GM18907 (cell line): ENCODE data around the gene SPEF1.

Experiments used
- ATAC-seq: cut with Tn5 transposase; IDR thresholded peaks from one replicate; pipeline ENCODE4 v1.9.1; 2021; ENCODE audit warnings: mild to moderate bottlenecking, moderate library complexity; ENCODE audit not compliant: unreplicated experiment

SPEF1 gene

DNA sequence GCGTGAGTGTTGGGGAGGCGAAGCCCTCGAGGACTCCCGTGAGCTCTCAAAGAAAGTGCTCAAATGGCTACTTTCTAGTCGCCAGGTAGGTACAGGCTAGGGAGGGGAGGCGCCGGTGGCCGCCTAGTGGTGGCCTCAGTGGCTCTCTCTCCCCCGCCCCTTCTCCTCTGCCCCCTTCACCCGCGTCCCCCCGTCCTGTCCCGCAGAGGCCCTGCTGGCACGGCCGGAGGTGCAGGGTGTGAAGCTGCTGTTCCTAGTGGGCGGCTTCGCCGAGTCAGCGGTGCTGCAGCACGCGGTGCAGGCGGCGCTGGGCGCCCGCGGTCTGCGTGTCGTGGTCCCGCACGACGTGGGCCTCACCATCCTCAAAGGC is 30.0 kb downstream of the SPEF1 start:
- no peak for ATAC-seq

DNA sequence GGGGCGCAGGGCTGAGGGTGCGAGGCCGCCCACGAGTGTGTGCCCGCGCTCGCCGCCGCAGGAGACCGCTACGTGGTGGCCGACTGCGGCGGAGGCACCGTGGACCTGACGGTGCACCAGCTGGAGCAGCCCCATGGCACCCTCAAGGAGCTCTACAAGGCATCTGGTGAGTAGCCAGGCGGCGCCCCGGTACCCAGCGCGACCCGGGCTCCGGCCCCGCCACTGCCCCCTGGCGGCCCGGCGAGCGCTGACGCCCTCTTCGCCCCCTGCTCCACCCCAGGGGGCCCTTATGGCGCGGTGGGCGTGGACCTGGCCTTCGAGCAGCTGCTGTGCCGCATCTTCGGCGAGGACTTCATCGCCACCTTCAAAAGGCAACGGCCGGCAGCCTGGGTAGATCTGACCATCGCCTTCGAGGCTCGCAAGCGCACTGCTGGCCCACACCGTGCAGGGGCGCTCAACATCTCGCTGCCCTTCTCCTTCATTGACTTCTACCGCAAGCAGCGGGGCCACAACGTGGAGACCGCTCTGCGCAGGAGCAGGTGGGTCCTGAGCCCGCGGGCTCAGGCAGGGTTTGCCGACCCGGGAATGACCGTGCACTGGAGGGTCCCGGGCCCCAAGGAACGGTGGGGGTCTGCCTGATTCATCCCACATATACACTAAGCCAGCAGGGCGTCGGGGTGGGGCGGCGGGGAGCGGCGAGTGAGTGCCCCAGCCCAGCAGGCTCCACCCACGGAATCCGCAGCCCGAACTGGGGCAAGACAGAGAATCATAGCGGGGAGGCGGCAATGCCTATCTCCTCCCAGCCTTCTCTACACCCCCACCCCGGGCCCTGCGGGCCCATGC is 31.3 kb downstream of the SPEF1 start:
- ATAC-seq = no peak

GRCh38 chr20:3749087-3749688 is 32.1 kb downstream of the SPEF1 start:
- no peak for ATAC-seq

DNA sequence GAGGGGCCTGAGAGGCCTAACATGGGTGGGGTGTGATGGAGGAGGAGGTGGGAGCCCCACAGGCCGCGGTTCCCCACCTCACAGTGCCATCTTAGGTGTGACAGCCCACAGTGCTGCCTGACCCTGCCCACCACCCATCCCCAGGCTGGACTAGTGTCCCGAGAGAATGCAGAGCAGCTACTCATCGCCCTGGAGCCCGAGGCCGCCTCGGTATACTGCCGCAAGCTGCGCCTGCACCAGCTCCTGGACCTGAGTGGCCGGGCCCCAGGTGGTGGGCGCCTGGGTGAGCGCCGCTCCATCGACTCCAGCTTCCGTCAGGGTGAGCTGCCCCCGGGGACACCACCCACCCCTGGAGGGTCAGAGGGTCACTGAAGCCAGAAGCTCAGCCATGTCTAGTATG is 33.2 kb downstream of the SPEF1 start:
- ATAC-seq = no peak

GRCh38 chr20:3747471-3747870 is 33.8 kb downstream of the SPEF1 start:
- no peak for ATAC-seq

- no peak for ATAC-seq
These were observed 35.5 kb downstream of the SPEF1 start for GRCh38 chr20:3745686-3746173.

- ATAC-seq = no peak
These were observed 36.2 kb downstream of the SPEF1 start for GRCh38 chr20:3744806-3745685.

DNA sequence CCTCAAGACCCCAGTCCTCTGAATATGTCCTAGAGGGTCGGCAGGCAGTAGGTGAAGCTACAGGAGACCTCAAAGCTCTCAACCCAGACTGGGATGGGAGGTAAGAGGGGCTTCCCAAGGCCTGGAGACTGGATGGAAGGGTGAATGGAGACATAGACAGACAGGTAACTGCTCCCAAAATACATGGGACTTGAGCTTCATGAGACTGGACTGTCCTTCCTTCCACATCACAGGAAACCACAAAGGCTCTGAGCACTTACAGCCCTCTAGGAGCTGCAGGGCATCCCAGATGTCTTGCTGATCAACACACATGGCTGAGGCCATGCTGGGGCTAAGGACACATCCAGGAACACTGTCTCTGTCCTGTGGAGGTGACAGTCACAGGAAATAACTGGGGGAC is 37.2 kb downstream of the SPEF1 start:
- ATAC-seq = no peak

- ATAC-seq = no peak
These were observed 38.0 kb downstream of the SPEF1 start for GRCh38 chr20:3743251-3743650.

DNA sequence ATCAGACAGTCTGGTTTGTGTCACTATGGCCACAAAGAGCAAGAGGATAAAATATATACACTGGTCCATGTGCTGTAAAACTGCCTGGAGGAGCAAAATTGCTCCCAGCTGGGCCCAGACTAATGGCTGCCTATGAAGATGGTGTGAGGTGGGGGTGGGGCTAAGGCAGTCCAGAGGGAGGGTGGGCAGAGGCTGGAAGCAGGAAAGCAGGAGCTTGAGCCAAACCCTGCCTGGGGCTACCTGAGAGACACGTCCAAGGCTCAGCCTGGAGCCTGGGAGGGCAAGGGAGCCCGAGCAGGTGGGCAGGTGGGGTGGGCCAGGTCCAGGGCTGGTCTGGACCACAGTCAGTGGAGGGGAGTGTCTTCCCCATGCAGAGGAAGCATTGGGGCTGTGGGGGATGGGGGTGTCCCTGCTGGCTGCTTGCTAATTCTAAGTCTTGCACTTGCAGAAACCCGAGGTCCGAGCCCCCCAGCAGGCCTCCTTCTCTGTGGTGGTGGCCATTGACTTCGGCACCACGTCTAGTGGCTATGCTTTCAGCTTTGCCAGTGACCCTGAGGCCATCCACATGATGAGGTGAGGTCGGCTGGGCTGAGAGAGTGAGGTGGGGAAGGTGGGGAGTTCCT is 39.3 kb downstream of the SPEF1 start:
- no peak for ATAC-seq

- ATAC-seq = no peak
These were observed 40.5 kb downstream of the SPEF1 start for GRCh38 chr20:3740615-3741301.

DNA sequence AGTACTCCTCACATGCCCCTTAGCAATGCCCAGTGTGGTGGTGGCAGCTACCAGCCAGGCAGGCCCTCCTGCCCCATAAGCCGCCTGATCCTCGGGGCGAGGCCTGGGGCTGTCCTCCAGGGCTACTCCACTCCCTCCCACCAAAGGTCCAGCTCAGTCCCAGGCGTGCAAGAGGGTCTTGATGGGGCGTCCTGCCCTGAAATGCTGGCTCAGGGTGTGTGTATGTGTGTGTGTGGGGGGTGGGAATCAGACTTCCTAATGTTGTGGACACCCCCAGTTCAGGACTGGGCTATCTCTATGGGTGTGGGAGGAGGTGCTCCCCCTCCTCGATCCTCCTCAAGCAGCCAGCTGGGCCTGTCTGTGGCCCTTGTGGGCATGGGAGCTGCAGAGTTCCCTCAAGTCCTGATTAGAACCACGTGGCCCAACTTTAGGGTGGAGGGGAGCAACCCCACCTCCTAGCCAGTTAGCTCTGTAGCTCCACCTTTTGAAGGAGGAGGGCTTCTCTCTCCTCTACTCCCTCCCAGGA is 41.3 kb downstream of the SPEF1 start:
- no peak for ATAC-seq

- ATAC-seq = no peak
These were observed 42.0 kb downstream of the SPEF1 start for GRCh38 chr20:3739054-3739925.

DNA sequence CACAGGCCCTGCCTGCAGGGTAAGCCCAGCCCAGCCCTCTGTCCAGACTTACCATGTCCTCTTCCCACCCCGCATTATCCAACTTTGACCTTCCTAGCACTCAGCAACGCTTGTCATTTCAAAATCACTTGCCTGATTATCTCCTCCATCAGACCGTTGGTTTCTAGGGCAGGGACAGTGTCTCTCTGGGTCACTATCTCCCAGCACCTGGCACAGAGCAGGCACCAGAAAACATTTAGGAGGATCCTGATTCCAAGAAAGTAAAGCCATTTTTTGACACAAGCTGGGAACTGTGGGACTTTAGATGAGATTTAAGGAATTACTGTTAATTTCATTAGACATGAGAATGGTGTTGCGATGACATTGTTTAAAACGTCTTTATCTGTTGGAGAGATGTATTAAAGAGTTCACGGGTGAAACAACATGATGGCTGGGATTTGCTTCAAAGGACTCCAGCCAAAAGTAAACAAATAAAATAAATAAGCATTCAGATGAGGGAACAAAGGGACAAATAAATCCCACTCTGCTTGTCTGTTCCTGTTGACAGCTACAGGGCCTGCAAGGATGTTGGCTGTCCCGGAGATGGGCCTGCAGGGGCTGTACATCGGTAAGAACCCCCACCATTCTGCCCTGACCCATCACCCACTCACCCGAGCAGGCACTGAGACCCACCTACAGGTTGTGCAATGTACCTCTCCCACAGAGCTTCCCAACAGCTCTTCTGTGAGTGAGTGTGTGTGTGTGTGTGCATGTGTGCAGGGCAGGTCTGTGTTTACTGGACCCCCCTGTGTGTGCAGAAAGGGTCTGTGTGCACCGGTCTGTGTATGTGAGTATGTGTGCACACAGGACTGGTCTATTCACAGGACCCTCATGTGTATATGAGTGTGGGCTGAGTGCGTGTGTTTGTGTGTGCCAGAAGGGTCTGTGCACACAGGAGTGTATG is 42.9 kb downstream of the SPEF1 start:
- ATAC-seq = no peak

GRCh38 chr20:3735768-3736167 is 45.5 kb downstream of the SPEF1 start:
- ATAC-seq = no peak

GRCh38 chr20:3734111-3734843 is 47.0 kb downstream of the SPEF1 start:
- ATAC-seq = no peak
